HCT116 (cell line): ENCODE results near the gene CXCL10. TPM values are rescaled to one million over a fixed set of nuclear protein-coding genes. Genes with fewer than 3 reads are reported as not detected.

Experiments used
- ATAC-seq: fragments of 200-7000 bp; cut with Tn5 transposase; 2 replicates; pipeline ENCODE4 v1.9.1; 2020; ENCODE audit warnings: mild to moderate bottlenecking, moderate library complexity
- BruUV-seq: library from RNA; stranded (reverse); fragments of 400-500 nt; replicated peaks from 2 replicates; lab custom pipeline; 2021; lab: Mats Ljungman, UMichigan
- CTCF ChIA-PET: fragments of 300-600 bp; sonication (Branson Sonifier 250); formaldehyde crosslinking; loops from one replicate; lab custom pipeline; 2021; ENCODE audit warnings: antibody characterized with exemption; lab: Charles Lee
- POLR2A ChIA-PET: fragments of 300-600, 350-600 bp; sonication (Branson Sonifier 250); formaldehyde crosslinking; loops from one replicate; lab custom pipeline; 2021; ENCODE audit warnings: antibody characterized with exemption; lab: Charles Lee
- RAD21 ChIA-PET, 2 experiments: fragments of 300-600 bp; sonication (Branson Sonifier 250); formaldehyde crosslinking; loops; one replicate each; lab custom pipeline; 2023; ENCODE audit warnings: low total read pairs in 2 of 2; ENCODE audit not compliant: uncharacterized antibody in 2 of 2, unreplicated experiment in 2 of 2, low non-redundant PET in 1 of 2; lab: Charles Lee
- DNase-seq: peaks from one replicate; pipeline ENCODE4 v3.0.0-alpha.2; 2010; ENCODE audit warnings: low read depth, low spot score
- H2AFZ ChIP-seq: fragments of 200-600 bp; shearing (Covaris generic), sonication (generic); 2 replicates; pipeline ENCODE4 v1.6.1; 2017; ENCODE audit warnings: low read depth, mixed run types, mixed read lengths, antibody characterized with exemption, low read length; ENCODE audit not compliant: poor library complexity, severe bottlenecking
- H3K27ac ChIP-seq: 2 replicates; pipeline ENCODE4 v1.5.1; 2012; ENCODE audit warnings: low read depth, low read length
- H3K27me3 ChIP-seq: fragments of 200-600 bp; sonication (generic); 2 replicates; pipeline ENCODE4 v1.6.1; 2016; ENCODE audit warnings: mixed run types, low read length, mixed read lengths; ENCODE audit not compliant: insufficient read depth
- H3K36me3 ChIP-seq, 2 experiments: fragments of 200-500 bp in 1 of 2; fragments of 200-600 bp in 1 of 2; sonication (Bioruptor generic) in 1 of 2; sonication (generic) in 1 of 2; 2 replicates each; pipeline versions ENCODE4 v1.5.1 to v1.6.1; 2014 to 2016; ENCODE audit warnings: low read length in 2 of 2, inconsistent platforms in 1 of 2, mixed read lengths in 1 of 2, mixed run types in 1 of 2; ENCODE audit not compliant: insufficient read depth in 2 of 2, control insufficient read depth in 1 of 2
- H3K4me1 ChIP-seq, 2 experiments: fragments of 200-600 bp in 1 of 2; sonication (generic) in 1 of 2; 2 replicates each; pipeline versions ENCODE4 v1.5.1 to v1.6.1; 2012 to 2017; ENCODE audit warnings: low read length in 2 of 2, inconsistent platforms in 1 of 2, mild to moderate bottlenecking in 1 of 2, mixed read lengths in 1 of 2, mixed run types in 1 of 2, moderate library complexity in 1 of 2; ENCODE audit not compliant: insufficient read depth in 2 of 2, control insufficient read depth in 1 of 2
- H3K4me2 ChIP-seq: fragments of 200-600 bp; sonication (generic); 2 replicates; pipeline ENCODE4 v1.6.1; 2017; ENCODE audit warnings: mixed run types, low read length, mixed read lengths
- H3K4me3 ChIP-seq, 2 experiments: fragments of 200-600 bp in 1 of 2; sonication (generic) in 1 of 2; replicated peaks in 1 of 2; 2 replicates each; pipeline ENCODE4 v1.5.1; 2011 to 2016; ENCODE audit warnings: low read length in 2 of 2, control low read depth in 1 of 2, low read depth in 1 of 2, mild to moderate bottlenecking in 1 of 2, mixed read lengths in 1 of 2, mixed run types in 1 of 2
- H3K79me2 ChIP-seq: fragments of 200-600 bp; sonication (generic); 2 replicates; pipeline ENCODE4 v1.6.1; 2017; ENCODE audit warnings: mild to moderate bottlenecking, mixed run types, low read length, moderate library complexity, mixed read lengths; ENCODE audit not compliant: insufficient read depth
- H3K9ac ChIP-seq: fragments of 200-600 bp; sonication (generic); 2 replicates; pipeline ENCODE4 v1.6.1; 2016; ENCODE audit warnings: low read length, mixed read lengths
- H3K9me2 ChIP-seq: fragments of 200-600 bp; sonication (generic), shearing (Covaris generic); 2 replicates; pipeline ENCODE4 v1.6.1; 2017; ENCODE audit warnings: mixed run types, mild to moderate bottlenecking, moderate library complexity; ENCODE audit not compliant: insufficient read depth
- H3K9me3 ChIP-seq, 2 experiments: fragments of 200-500 bp in 1 of 2; fragments of 200-600 bp in 1 of 2; sonication (Bioruptor generic) in 1 of 2; sonication (generic) in 1 of 2; 2 replicates each; pipeline ENCODE4 v1.6.1; 2014 to 2017; ENCODE audit warnings: low read length in 2 of 2, mixed read lengths in 2 of 2, inconsistent platforms in 1 of 2, low read depth in 1 of 2, mild to moderate bottlenecking in 1 of 2, mixed run types in 1 of 2, moderate library complexity in 1 of 2; ENCODE audit not compliant: control insufficient read depth in 1 of 2, insufficient read depth in 1 of 2
- H4K20me1 ChIP-seq: fragments of 200-600 bp; sonication (generic), shearing (Covaris generic); 2 replicates; pipeline ENCODE4 v1.6.1; 2017; ENCODE audit warnings: mixed run types, mild to moderate bottlenecking, moderate library complexity; ENCODE audit not compliant: insufficient read depth
- CBX3 ChIP-seq: IDR thresholded peaks from 2 replicates; pipeline ENCODE4 v1.6.1; 2012; ENCODE audit warnings: low read depth
- CEBPB ChIP-seq: IDR thresholded peaks from 2 replicates; pipeline ENCODE4 v1.6.1; 2012; ENCODE audit warnings: low read depth
- EGR1 ChIP-seq: IDR thresholded peaks from 2 replicates; pipeline ENCODE4 v1.6.1; 2012; ENCODE audit warnings: low read depth
- ELF1 ChIP-seq: IDR thresholded peaks from 2 replicates; pipeline ENCODE4 v1.6.1; 2012; ENCODE audit warnings: low read depth, borderline replicate concordance
- EZH2 ChIP-seq: fragments of 200-600 bp; sonication (generic); IDR thresholded peaks from 2 replicates; pipeline ENCODE4 v1.6.1; 2017; ENCODE audit warnings: antibody characterized with exemption, mixed run types
- FOSL1 ChIP-seq: IDR thresholded peaks from 2 replicates; pipeline ENCODE4 v1.6.1; 2012; ENCODE audit warnings: low read depth
- JUND ChIP-seq: IDR thresholded peaks from 2 replicates; pipeline ENCODE4 v1.6.1; 2012
- MAX ChIP-seq: IDR thresholded peaks from 2 replicates; pipeline ENCODE4 v1.6.1; 2012
- POLR2A ChIP-seq: IDR thresholded peaks from 2 replicates; pipeline ENCODE4 v1.7.0; 2011; ENCODE audit warnings: borderline replicate concordance; ENCODE audit not compliant: insufficient read depth, insufficient read length; ENCODE audit errors: extremely low read depth
- SRF ChIP-seq: IDR thresholded peaks from 2 replicates; pipeline ENCODE4 v1.6.1; 2012; ENCODE audit warnings: low read depth
- TCF7L2 ChIP-seq: IDR thresholded peaks from 2 replicates; pipeline ENCODE4 v1.7.0; 2011; ENCODE audit warnings: borderline replicate concordance, inconsistent platforms; ENCODE audit not compliant: insufficient read depth, insufficient read length; ENCODE audit errors: extremely low read depth
- YY1 ChIP-seq: IDR thresholded peaks from 2 replicates; pipeline ENCODE4 v1.6.1; 2011; ENCODE audit warnings: low read length, low read depth, moderate library complexity, mild to moderate bottlenecking; ENCODE audit not compliant: insufficient replicate concordance; ENCODE audit errors: extremely low read depth
- ZBTB33 ChIP-seq: IDR thresholded peaks from 2 replicates; pipeline ENCODE4 v1.6.1; 2011; ENCODE audit warnings: mild to moderate bottlenecking, low read length, moderate library complexity; ENCODE audit not compliant: insufficient replicate concordance; ENCODE audit errors: extremely low read depth
- ZFX ChIP-seq: fragments of 450-650 bp; IDR thresholded peaks from 2 replicates; pipeline ENCODE4 v1.6.1; 2017
- intact Hi-C: fragments of 100-400 bp; cut with micrococcal nuclease; formaldehyde crosslinking; loops from 2 replicates; pipeline ENCODE4 v1.10.0; 2022
- total RNA-seq: library from RNA; stranded (reverse); gene quantifications from one replicate; pipeline ENCODE4 v1.2.1, GENCODE V29; 2021; ENCODE audit not compliant: unreplicated experiment

Gene CXCL10
- total RNA-seq, 1 experiment from 2014 or later = not detected

- intact Hi-C loops = loop anchor here (5.0 kb wide), 1 partner anchor 160 kb away; the partner anchor contains the start of gene PPEF2
- RAD21 ChIA-PET = no interaction called here
- Histone ChIP-seq H3K27me3 (peaks cover 8% of the 10 kb centered on the region; the same call in 1 of the 2 replicates), H4K20me1 (no peaks in the 10 kb centered on the region), H3K9ac (no peak overlapping the region), H3K4me2 (no peak overlapping the region), H3K4me3 (no peak overlapping the region), H3K9me3 (no peaks in the 10 kb centered on the region), H3K79me2 (no peaks in the 10 kb centered on the region), H2AFZ (no peak overlapping the region), H3K36me3 (no peaks in the 10 kb centered on the region), H3K4me1 (no peaks in the 10 kb centered on the region), H3K27ac (no peak overlapping the region), H3K9me2 (no peaks in the 10 kb centered on the region)
- no TSS peak for BruUV-seq
- DNase-seq (no peak), ATAC-seq (no peak)
- TF ChIP-seq YY1 = no peak
- no peak for TF ChIP-seq ZFX
- TF ChIP-seq EGR1 = no peak
- no peak for TF ChIP-seq POLR2A
- TF ChIP-seq SRF = no peak
- no peak for TF ChIP-seq JUND
- TF ChIP-seq CBX3 = no peak
- no peak for TF ChIP-seq FOSL1
- TF ChIP-seq EZH2 = no peak
- no peak for TF ChIP-seq ELF1
- TF ChIP-seq MAX = no peak
- TF ChIP-seq TCF7L2 = no peak
- no peak for TF ChIP-seq ZBTB33
- no peak for TF ChIP-seq CEBPB
- CTCF ChIA-PET = interaction anchor here (0.7 kb wide), 1 partner anchor 66 kb away, joined by 3 read pairs; no protein-coding TSS in a partner anchor
- POLR2A ChIA-PET = no interaction called here
Observed at GRCh38 chr4:76061982-76062381, 38.7 kb upstream of the CXCL10 start.
